GM12892 (cell line): ENCODE results near the gene PHF21B.

Source experiments
- POLR2A ChIP-seq: IDR thresholded peaks from 2 replicates; pipeline ENCODE4 v1.6.1; 2011; ENCODE audit warnings: low read depth, low read length, control low read depth
- POLR2AphosphoS5 ChIP-seq: IDR thresholded peaks from 2 replicates; pipeline ENCODE4 v1.6.1; 2011; ENCODE audit warnings: low read depth, low read length, control low read depth

GRCh38 chr22:44935724-44936123 is 74.1 kb downstream of the PHF21B start:
- TF ChIP-seq POLR2A (no peak), POLR2AphosphoS5 (no peak)
